Stimulated activated CD8-positive, alpha-beta memory T cell treated with anti-CD3 and anti-CD28 coated beads, Interleukin-15, amount 100 ng/mL, for 1 hour (primary cell): ENCODE results near the gene SBF2.

Experiments used
- DNase-seq: peaks from one replicate; pipeline ENCODE4 v3.0.0-alpha.2; 2020; ENCODE audit warnings: low read depth

SBF2 gene

GRCh38 chr11:9772218-9772617 lies 521.8 kb downstream of the SBF2 start:
- no peak for DNase-seq

- DNase-seq = no peak
Measured at GRCh38 chr11:9771071-9771511, 522.9 kb downstream of the SBF2 start.

- no peak for DNase-seq
Measured at GRCh38 chr11:9769621-9770020, 524.4 kb downstream of the SBF2 start.

- no peak for DNase-seq
Measured at GRCh38 chr11:9765320-9766101, 528.5 kb downstream of the SBF2 start.

- DNase-seq = no peak
Measured at GRCh38 chr11:9763301-9763700, 530.7 kb downstream of the SBF2 start.

- no peak for DNase-seq
Measured at GRCh38 chr11:9762531-9762930, 531.5 kb downstream of the SBF2 start.

GRCh38 chr11:9761441-9761945 lies 532.5 kb downstream of the SBF2 start:
- no peak for DNase-seq

GRCh38 chr11:9760193-9760575 lies 533.8 kb downstream of the SBF2 start:
- no peak for DNase-seq

GRCh38 chr11:9759519-9760192 lies 534.4 kb downstream of the SBF2 start:
- DNase-seq = peak; percentile 77

GRCh38 chr11:9758637-9759518 lies 535.1 kb downstream of the SBF2 start:
- no peak for DNase-seq

GRCh38 chr11:9757809-9758636 lies 536.0 kb downstream of the SBF2 start:
- DNase-seq = peak; percentile 83

- DNase-seq = no peak
Measured at GRCh38 chr11:9756878-9757277, 537.1 kb downstream of the SBF2 start.

- no peak for DNase-seq
Measured at GRCh38 chr11:9756461-9756860, 537.6 kb downstream of the SBF2 start.

- DNase-seq = no peak
Measured at GRCh38 chr11:9755561-9756185, 538.3 kb downstream of the SBF2 start.

- no peak for DNase-seq
Measured at GRCh38 chr11:9754010-9754471, 540.0 kb downstream of the SBF2 start.

GRCh38 chr11:9753021-9753420 lies 541.0 kb downstream of the SBF2 start:
- DNase-seq = no peak

GRCh38 chr11:9752091-9752490 lies 541.9 kb downstream of the SBF2 start:
- no peak for DNase-seq

- DNase-seq = no peak
Measured at GRCh38 chr11:9750551-9750950, 543.5 kb downstream of the SBF2 start.

GRCh38 chr11:9748361-9748970 lies 545.6 kb downstream of the SBF2 start:
- DNase-seq = no peak

GRCh38 chr11:9747828-9748227 lies 546.2 kb downstream of the SBF2 start:
- no peak for DNase-seq
